GM18505 (cell line): Measurements from ENCODE around the gene ZFYVE21.
"Not testable (repeated sequence)": the region's sequence is repeated elsewhere in the genome, so short reads cannot be mapped to it uniquely, and the experiment has no call there.

Experiments used
- ATAC-seq: cut with Tn5 transposase; IDR thresholded peaks from one replicate; pipeline ENCODE4 v1.9.1; 2021; ENCODE audit not compliant: unreplicated experiment
- POLR2A ChIP-seq: IDR thresholded peaks from 4 replicates; pipeline ENCODE4 v1.6.1; 2011; ENCODE audit warnings: borderline replicate concordance; ENCODE audit not compliant: insufficient read depth, insufficient read length; ENCODE audit errors: extremely low read depth

ZFYVE21 gene

GRCh38 chr14:103685276-103686211 is 30.1 kb upstream of the ZFYVE21 start:
- TF ChIP-seq POLR2A: no peak
- ATAC-seq: no peak

- ATAC-seq: no peak
- TF ChIP-seq POLR2A: no peak
Measured at GRCh38 chr14:103686831-103687485, 28.7 kb upstream of the ZFYVE21 start.

GRCh38 chr14:103687712-103688111 is 27.9 kb upstream of the ZFYVE21 start:
- no peak for TF ChIP-seq POLR2A
- ATAC-seq: no peak

GRCh38 chr14:103688441-103688840 is 27.2 kb upstream of the ZFYVE21 start:
- TF ChIP-seq POLR2A: no peak
- ATAC-seq: no peak

GRCh38 chr14:103688906-103689902 is 26.4 kb upstream of the ZFYVE21 start:
- ATAC-seq: no peak
- peak; percentile 62 for TF ChIP-seq POLR2A

GRCh38 chr14:103690332-103690731 is 25.3 kb upstream of the ZFYVE21 start:
- TF ChIP-seq POLR2A: no peak
- ATAC-seq: no peak

- ATAC-seq: not testable (repeated sequence)
Measured at GRCh38 chr14:103691655-103692054, 24.0 kb upstream of the ZFYVE21 start.

- ATAC-seq: no peak
- TF ChIP-seq POLR2A: no peak
Measured at GRCh38 chr14:103692159-103692558, 23.5 kb upstream of the ZFYVE21 start.

GRCh38 chr14:103692871-103693270 is 22.7 kb upstream of the ZFYVE21 start:
- no peak for ATAC-seq
- TF ChIP-seq POLR2A: no peak

- no peak for ATAC-seq
Measured at GRCh38 chr14:103693515-103693914, 22.1 kb upstream of the ZFYVE21 start.

GRCh38 chr14:103694572-103695026 is 21.0 kb upstream of the ZFYVE21 start:
- ATAC-seq: no peak
- no peak for TF ChIP-seq POLR2A

More at GRCh38 chr14:103693515-103693914, 22.1 kb upstream of the ZFYVE21 start:
- no peak for TF ChIP-seq POLR2A

GRCh38 chr14:103695296-103696069 is 20.1 kb upstream of the ZFYVE21 start:
- no peak for TF ChIP-seq POLR2A
- no peak for ATAC-seq
